HG02840 (cell line): Measurements from ENCODE around the gene MEMO1.
"Not testable (repeated sequence)": the region's sequence is repeated elsewhere in the genome, so short reads cannot be mapped to it uniquely, and the experiment has no call there.

Experiments used
- ATAC-seq: cut with Tn5 transposase; IDR thresholded peaks from one replicate; pipeline ENCODE4 v1.9.1; 2021; ENCODE audit warnings: mild to moderate bottlenecking, moderate library complexity, moderate number of reproducible peaks; ENCODE audit not compliant: unreplicated experiment, low FRiP score

The MEMO1 gene

DNA sequence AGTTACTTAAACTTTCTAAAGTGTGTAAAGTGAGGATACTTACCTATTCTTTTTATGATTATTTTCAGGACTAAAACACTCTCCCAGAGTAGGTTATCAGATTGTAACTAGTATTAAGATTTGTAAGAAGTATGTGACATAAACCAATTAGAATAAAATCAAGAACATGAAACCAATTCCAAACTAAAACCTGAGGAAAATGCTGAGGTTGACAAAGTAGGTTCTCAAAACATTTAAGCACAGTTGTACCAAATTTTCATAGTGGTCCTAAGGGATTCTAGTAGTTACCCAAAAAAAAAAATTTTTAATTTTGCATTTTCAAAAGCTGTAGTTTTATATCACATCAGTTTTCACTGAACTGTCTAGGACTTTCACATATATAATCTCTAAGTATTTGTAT lies 157.3 kb downstream of the MEMO1 start:
- ATAC-seq = no peak

DNA sequence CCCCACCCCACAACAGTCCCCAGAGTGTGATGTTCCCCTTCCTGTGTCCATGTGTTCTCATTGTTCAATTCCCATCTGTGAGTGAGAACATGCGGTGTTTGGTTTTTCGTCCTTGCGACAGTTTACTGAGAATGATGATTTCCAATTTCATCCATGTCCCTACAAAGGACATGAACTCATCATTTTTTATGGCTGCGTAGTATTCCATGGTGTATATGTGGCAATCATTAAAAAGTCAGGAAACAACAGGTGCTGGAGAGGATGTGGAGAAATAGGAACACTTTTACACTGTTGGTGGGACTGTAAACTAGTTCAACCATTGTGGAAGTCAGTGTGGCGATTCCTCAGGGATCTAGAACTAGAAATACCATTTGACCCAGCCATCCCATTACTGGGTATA lies 168.7 kb downstream of the MEMO1 start:
- ATAC-seq = not testable (repeated sequence)

DNA sequence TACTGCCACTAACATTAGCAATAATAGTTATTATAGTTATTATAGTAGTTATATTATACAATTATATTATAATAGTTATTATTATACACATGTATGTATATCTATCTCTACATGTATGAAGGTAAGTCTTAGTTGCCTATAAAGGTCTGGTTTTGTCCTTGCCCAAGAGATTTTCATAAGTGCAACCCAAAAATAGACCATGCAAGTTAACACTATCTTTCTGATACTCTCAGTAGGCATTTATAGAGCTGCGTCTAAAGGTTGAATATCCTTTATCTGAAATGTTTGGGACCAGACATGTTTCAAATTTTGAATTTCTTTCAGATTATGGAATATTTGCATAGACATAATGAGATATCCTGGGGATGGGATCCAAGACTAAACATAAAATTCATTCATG lies 175.4 kb downstream of the MEMO1 start:
- ATAC-seq = no peak

DNA sequence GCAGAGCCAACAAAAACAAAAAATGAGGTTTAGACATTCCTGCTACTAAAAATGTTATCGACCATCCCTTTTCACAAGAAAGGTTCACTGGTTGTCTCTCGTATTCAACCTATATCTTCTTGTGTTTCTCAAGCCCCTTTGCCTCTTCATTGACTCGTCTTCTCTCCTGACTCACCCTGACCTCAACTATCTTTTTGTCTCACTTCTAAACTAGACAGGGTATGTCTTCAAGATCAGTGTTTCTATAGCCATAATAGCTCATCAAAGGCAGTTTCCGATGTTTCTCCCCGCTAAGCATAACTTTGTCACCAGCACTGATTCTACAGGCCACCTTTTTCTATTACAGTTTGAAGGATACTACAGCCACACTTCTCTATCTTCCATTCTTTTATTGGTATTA lies 178.4 kb downstream of the MEMO1 start:
- ATAC-seq = no peak

DNA sequence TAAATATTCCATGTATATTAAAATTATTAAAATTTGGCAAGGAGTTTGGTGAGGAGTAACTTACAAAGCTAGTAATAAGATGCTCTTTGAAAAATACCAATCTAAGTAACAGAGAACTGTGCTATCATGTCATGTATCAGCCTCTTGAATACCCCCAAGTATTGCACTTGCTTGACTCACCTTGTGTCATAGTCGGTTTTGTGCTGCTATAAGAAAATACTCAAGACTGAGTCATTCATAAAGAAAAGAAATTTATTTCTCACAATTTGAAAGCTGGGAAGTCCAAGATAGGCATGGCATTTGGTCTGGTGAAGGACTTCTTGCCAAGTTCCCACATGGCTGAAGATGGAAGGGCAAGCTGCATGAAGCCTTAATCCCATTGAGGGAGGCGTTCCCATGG lies 179.2 kb downstream of the MEMO1 start:
- ATAC-seq = no peak

DNA sequence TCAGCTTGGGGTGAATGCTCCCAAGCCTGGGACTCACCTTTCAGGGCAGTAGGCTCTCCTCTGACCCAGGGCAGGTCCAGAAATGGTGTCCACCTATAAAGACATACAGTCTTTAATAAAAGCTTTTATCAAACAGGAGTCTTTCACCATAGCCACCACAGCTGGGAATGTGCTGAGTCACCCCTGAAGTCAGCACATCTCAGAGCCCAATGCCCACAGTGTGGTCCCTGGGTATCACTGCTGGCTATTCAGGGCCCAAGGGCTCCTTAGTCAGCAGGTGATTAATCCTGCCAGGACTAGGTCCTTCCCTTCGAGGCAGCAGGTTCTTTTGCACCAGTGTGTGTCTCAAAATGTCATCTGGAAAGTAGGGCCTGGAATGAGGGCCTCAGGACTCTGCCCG lies 181.9 kb downstream of the MEMO1 start:
- no peak for ATAC-seq

DNA sequence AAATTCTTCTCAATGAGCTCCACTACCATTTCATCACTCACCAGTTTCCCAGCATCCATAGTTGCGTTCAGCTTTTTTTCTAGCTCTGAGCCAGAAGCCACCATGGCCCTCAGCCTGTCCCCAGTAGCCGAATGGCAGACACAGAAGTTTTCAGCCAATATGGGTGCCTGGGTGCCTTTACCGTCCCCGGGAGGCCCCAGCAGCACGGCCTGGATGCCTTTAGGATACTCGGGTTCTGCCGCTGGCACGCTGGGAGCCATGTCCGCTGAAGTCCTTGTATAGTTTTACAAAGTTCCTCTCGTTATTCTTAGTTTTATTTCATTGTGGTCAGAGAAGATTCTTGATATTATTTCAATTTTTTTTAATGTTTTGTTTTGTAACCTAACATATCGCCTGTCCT lies 187.2 kb downstream of the MEMO1 start:
- no peak for ATAC-seq

DNA sequence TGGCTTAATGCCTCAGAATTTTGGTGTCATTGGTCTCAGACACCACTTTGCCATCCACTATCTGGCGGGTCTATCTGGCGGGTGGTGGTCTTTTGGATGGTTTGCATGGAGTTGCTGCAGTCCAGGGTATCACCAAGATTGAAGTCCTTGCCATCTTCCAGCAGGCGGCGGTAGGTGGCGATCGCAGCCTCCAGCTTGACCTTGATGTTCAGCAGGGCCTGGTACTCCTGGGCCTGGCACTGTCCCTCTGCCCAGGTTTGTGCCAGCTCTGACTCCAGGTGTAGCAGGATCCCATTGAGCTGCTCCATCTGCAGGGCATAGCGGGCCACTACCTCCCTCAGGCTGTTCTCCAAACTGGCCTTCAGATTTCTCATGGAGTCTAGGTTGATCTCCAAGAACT lies 188.2 kb downstream of the MEMO1 start:
- ATAC-seq = no peak
